T47D (cell line): ENCODE measurements around the gene ZMYM1.
"Not testable (repeated sequence)": the region's sequence is repeated elsewhere in the genome, so short reads cannot be mapped to it uniquely, and the experiment has no call there.

Experiments
- DNase-seq, 2 experiments: peaks; one replicate each; pipeline versions ENCODE4 v3.0.0 to v3.0.0-alpha.2; 2011 to 2012; ENCODE audit warnings: low read depth in 1 of 2, low spot score in 1 of 2
- JUND ChIP-seq: IDR thresholded peaks from 2 replicates; pipeline ENCODE4 v1.6.1; 2012; ENCODE audit warnings: low read depth
- in situ Hi-C: cut with HindIII; loops from 2 replicates; pipeline ENCODE4 v1.10.0; 2016; ENCODE audit warnings: low sequenced_read_pairs, low pct_unique_long_range_greater_than_20kb

The ZMYM1 gene

GRCh38 chr1:35049116-35049515 is 30.1 kb upstream of the ZMYM1 start:
- DNase-seq = no peak

GRCh38 chr1:35053433-35053832 is 25.8 kb upstream of the ZMYM1 start:
- in situ Hi-C loops = no loop called here

More at GRCh38 chr1:35049116-35049515, 30.1 kb upstream of the ZMYM1 start:
- TF ChIP-seq JUND = no peak
- in situ Hi-C loops = no loop called here

GRCh38 chr1:35054282-35054681 is 24.9 kb upstream of the ZMYM1 start:
- DNase-seq, in situ Hi-C loops: not testable (repeated sequence)

More at GRCh38 chr1:35053433-35053832, 25.8 kb upstream of the ZMYM1 start:
- TF ChIP-seq JUND = no peak
- no peak for DNase-seq

GRCh38 chr1:35058321-35058720 is 20.9 kb upstream of the ZMYM1 start:
- in situ Hi-C loops, DNase-seq: not testable (repeated sequence)

- no peak for TF ChIP-seq JUND
- in situ Hi-C loops = no loop called here
- no peak for DNase-seq
These were observed 20.2 kb upstream of the ZMYM1 start for GRCh38 chr1:35058988-35059387.

GRCh38 chr1:35062518-35063196 is 16.5 kb upstream of the ZMYM1 start:
- TF ChIP-seq JUND = no peak
- in situ Hi-C loops = no loop called here
- DNase-seq = no peak

GRCh38 chr1:35064265-35064664 is 14.9 kb upstream of the ZMYM1 start:
- no peak for TF ChIP-seq JUND
- DNase-seq = no peak
- in situ Hi-C loops = no loop called here

- no peak for TF ChIP-seq JUND
- in situ Hi-C loops = no loop called here
- DNase-seq = no peak
These were observed 9.4 kb upstream of the ZMYM1 start for GRCh38 chr1:35069746-35070145.

GRCh38 chr1:35073265-35073811 is 5.8 kb upstream of the ZMYM1 start:
- in situ Hi-C loops = no loop called here
- no peak for DNase-seq
- no peak for TF ChIP-seq JUND

GRCh38 chr1:35076426-35076825 is 2.8 kb upstream of the ZMYM1 start:
- DNase-seq, in situ Hi-C loops: not testable (repeated sequence)

- in situ Hi-C loops = no loop called here
- DNase-seq = no peak
- no peak for TF ChIP-seq JUND
These were observed 1.1 kb downstream of the ZMYM1 start for GRCh38 chr1:35080171-35080854.

- in situ Hi-C loops = no loop called here
- no peak for TF ChIP-seq JUND
- DNase-seq = peak in 1 of 2 experiments; percentile 35
These were observed 6.2 kb downstream of the ZMYM1 start for GRCh38 chr1:35085421-35085820.

GRCh38 chr1:35097224-35097623 is 18.0 kb downstream of the ZMYM1 start:
- in situ Hi-C loops = no loop called here
- no peak for TF ChIP-seq JUND

More at GRCh38 chr1:35097224-35097623, 18.0 kb downstream of the ZMYM1 start:
- DNase-seq = no peak
